Astrocyte (in vitro differentiated cells and primary cell): ENCODE data around the gene ZFYVE27.

ENCODE experiments used
- CTCF ChIP-seq: IDR thresholded peaks from 2 replicates; pipeline ENCODE4 v1.5.1; 2011; ENCODE audit warnings: low read depth, mild to moderate bottlenecking, inconsistent platforms, low read length, moderate library complexity; ENCODE audit not compliant: insufficient read depth
- EZH2 ChIP-seq: IDR thresholded peaks from 2 replicates; pipeline ENCODE4 v1.6.1; 2012; ENCODE audit warnings: mild to moderate bottlenecking, low read length, inconsistent platforms; ENCODE audit not compliant: insufficient read depth

- no peak for TF ChIP-seq CTCF
- TF ChIP-seq EZH2, result no peak
Measured at GRCh38 chr10:97743169-97743943, 6.4 kb downstream of the ZFYVE27 start.
